Omental fat pad (tissue), 4 donors: ENCODE measurements around the gene CXXC1. TPM values are rescaled to one million over a fixed set of nuclear protein-coding genes. Genes with fewer than 3 reads are reported as not detected.
"Not testable (repeated sequence)": the region's sequence is repeated elsewhere in the genome, so short reads cannot be mapped to it uniquely, and the experiment has no call there.

Experiments
- ATAC-seq: fragments of 150-250 bp; one replicate; pipeline ENCODE4 v1.9.1; 2016; ENCODE audit warnings: mild to moderate bottlenecking, moderate library complexity; ENCODE audit not compliant: low FRiP score
- DNase-seq: peaks from one replicate; pipeline ENCODE4 v3.0.0-alpha.2; 2019; ENCODE audit warnings: low spot score
- total RNA-seq, 4 donors: library from RNA; depleted of rRNA; stranded (reverse); fragments of >200 nt; gene quantifications; one replicate each; pipeline ENCODE4 v1.1.0, GENCODE V29; 2016
- TF ChIP-seq, protein P1 (sequence below), 3 donors: fragments of 450-650 bp; IDR thresholded peaks; one replicate each; pipeline ENCODE4 v1.5.1; 2016 to 2017; ENCODE audit warnings: antibody characterized with exemption in 3 of 3, mild to moderate bottlenecking in 3 of 3, moderate library complexity in 2 of 3

Gene CXXC1
- total RNA-seq, 4 donors from 2014 or later = 29.3 to 66.4 (median 51.6) TPM

GRCh38 chr18:50315100-50315871 lies 27.8 kb upstream of the CXXC1 start:
- no peak for ATAC-seq
- TF ChIP-seq, protein P1, sequence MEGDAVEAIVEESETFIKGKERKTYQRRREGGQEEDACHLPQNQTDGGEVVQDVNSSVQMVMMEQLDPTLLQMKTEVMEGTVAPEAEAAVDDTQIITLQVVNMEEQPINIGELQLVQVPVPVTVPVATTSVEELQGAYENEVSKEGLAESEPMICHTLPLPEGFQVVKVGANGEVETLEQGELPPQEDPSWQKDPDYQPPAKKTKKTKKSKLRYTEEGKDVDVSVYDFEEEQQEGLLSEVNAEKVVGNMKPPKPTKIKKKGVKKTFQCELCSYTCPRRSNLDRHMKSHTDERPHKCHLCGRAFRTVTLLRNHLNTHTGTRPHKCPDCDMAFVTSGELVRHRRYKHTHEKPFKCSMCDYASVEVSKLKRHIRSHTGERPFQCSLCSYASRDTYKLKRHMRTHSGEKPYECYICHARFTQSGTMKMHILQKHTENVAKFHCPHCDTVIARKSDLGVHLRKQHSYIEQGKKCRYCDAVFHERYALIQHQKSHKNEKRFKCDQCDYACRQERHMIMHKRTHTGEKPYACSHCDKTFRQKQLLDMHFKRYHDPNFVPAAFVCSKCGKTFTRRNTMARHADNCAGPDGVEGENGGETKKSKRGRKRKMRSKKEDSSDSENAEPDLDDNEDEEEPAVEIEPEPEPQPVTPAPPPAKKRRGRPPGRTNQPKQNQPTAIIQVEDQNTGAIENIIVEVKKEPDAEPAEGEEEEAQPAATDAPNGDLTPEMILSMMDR (IDR thresholded peaks at IDR 0.05) = no peak
- DNase-seq = no peak

- DNase-seq = no peak
- TF ChIP-seq, protein P1 (IDR thresholded peaks at IDR 0.05) = no peak
- no peak for ATAC-seq
Measured at GRCh38 chr18:50313873-50314460, 26.5 kb upstream of the CXXC1 start.

DNA sequence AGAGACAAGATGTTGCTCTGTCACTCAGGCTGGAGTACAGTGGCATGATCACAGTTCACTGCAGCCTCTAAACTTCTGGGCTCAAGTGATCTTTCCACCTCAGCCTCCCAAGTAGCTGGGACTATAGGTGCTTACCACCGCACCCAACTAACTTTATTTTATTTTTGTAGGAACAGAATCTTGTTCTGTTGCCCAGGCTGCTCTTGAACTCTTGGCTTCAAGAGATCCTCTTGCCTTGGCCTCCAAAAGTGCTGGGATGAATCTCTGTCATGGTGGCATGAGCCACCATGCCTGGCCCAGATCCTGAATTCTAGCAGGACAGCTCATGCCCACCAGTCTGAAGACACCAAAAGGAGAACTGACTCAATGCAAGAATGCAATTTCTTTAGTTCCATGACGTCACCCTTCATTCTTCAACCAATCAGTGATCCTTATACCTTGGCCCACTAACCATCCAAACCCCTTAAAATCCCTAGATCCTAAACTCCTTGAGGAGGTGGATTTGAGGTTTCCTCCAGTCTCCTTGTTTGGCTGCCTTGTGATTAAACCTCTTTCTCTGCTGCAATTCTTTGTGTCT lies 25.6 kb upstream of the CXXC1 start:
- TF ChIP-seq, protein P1 (IDR thresholded peaks at IDR 0.05) = no peak
- no peak for ATAC-seq
- no peak for DNase-seq

DNA sequence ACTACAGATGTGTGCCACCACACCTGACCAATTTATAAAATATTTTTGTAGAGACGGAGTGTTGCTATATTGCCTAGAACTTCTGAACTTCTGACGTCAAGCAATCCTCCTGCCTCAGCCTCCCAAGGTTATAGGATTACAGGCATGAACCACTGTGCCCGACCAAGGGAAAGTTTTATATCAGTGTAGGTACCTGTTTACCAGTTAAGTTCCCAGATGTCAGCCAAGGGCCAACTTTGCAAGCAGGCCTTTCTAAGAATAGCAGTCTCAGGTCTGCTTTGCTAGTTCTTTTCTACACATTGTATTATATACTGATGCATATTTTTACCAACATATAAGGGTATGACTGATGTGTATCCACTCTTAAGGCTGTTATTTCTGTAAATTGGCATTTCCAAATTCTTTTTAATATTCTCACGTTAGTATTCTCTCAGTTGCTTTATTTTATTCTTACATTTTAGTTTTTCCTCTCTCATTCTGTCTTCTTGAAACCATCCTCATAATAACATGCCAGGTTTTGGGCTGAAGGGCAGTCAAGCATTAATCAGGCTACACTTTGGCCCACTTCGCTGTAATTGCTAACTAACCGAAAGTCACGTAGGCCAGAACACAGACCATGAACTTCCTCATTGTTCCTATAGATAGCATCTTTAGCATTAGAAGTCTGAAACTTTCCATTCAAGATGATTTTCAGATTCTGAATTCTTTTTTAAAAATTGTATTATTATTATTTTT lies 25.0 kb upstream of the CXXC1 start:
- DNase-seq (no peak), ATAC-seq (no peak)
- TF ChIP-seq, protein P1 (IDR thresholded peaks at IDR 0.05) = no peak

DNA sequence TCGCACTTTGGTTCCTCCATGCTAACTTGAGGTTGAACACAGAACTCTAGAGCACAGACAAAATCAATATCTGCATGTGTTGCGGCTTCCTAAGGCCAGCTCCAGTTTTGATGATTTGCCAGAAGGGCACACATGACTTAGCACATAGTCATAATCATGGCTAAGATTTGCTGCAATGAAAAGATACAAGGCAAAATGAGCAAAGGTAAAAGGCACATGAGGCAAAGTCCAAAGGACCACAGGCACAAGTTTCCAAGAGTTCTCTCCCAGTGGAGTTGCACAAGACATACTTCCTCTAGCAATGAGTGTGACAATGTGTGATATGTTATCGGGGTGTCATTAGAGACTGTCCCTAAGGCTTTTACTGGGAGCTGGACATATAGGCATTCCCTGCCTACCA lies 24.2 kb upstream of the CXXC1 start:
- TF ChIP-seq, protein P1 (IDR thresholded peaks at IDR 0.05) = no peak
- DNase-seq (no peak), ATAC-seq (no peak)

DNA sequence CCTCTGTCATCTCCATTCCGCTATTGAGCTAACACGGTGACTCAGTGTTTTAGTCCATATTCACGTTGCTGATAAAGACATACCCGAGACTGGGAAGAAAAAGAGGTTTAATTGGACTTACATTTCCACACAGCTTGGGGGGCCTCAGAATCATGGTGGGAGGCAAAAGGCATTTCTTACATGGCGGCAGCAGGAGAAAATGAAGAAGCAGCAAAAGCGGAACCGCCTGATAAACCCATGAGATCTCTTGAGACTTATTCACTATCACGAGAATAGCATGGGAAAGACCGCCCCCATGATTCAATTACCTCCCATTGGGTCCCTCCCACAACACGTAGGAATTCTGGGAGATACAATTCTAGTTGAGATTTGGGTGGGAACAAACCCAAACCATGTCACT lies 22.6 kb upstream of the CXXC1 start:
- no peak for ATAC-seq
- no peak for DNase-seq
- TF ChIP-seq, protein P1 (IDR thresholded peaks at IDR 0.05) = no peak

GRCh38 chr18:50308851-50309250 lies 21.4 kb upstream of the CXXC1 start:
- ATAC-seq, DNase-seq: not testable (repeated sequence)
